ENCODE data around the gene SHROOM3. TPM values are rescaled to one million over a fixed set of nuclear protein-coding genes. Genes with fewer than 3 reads are reported as not detected.

Gene SHROOM3
- polyA plus RNA-seq, 1 donor from 2014 or later, result 2.7 TPM

DNA sequence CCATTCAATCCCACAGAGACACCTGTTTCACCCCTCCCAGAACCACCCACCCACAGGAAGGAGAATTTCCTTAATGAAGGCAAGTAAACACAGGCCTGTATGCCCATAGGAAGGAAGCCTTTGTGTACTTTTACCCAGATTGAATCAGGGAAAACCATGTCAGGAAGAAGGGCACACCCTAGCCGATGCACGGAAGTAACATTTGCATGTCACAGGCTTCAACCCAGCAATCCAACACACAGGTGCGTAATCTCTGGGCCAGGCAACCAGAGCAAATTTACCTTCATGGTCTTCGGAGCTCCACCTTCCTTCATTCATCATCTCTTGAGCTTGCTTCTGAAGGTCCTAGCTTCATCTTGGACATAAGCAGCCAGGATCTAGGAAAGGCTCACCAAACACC, 206.3 kb downstream of the SHROOM3 start:
- Histone ChIP-seq H3K36me3 (ENCODE audit: insufficient read depth, low read length) (no peaks in the 10 kb centered on the region), H3K9ac (ENCODE audit: low read length) (no peak overlapping the region), H3K9me2 (ENCODE audit: insufficient read depth, low read length) (no peaks in the 10 kb centered on the region), H3K9me3 (ENCODE audit: low read length) (no peaks in the 10 kb centered on the region), H3K4me2 (ENCODE audit: low read length) (no peak overlapping the region), H3K27me3 (ENCODE audit: insufficient read depth, low read depth, low read length) (no peaks in the 10 kb centered on the region), H3K79me2 (replicated peaks; ENCODE audit: insufficient read depth, low read length) (no peaks in the 10 kb centered on the region), H3K4me3 (ENCODE audit: low read length) (no peak overlapping the region), H2AFZ (ENCODE audit: low read depth, low read length) (no peak overlapping the region), H3F3A (ENCODE audit: insufficient read depth, low read length, poor library complexity, severe bottlenecking) (no peaks in the 10 kb centered on the region), H4K20me1 (ENCODE audit: insufficient read depth) (no peaks in the 10 kb centered on the region), H3K27ac (ENCODE audit: low read length) (no peak overlapping the region)
- TF ChIP-seq CTCF (IDR thresholded peaks at IDR 0.05; ENCODE audit: poor library complexity, severe bottlenecking) (no peak), TAF1 (IDR thresholded peaks at IDR 0.05; ENCODE audit: low read depth) (no peak), POLR2AphosphoS5 (IDR thresholded peaks at IDR 0.05) (no peak), RAD21 (conservative IDR thresholded peaks at IDR 0.05) (no peak), MXI1 (conservative IDR thresholded peaks at IDR 0.05; ENCODE audit: poor library complexity, severe bottlenecking) (no peak), EP300 (conservative IDR thresholded peaks at IDR 0.05; ENCODE audit: poor library complexity, severe bottlenecking) (no peak), SMC3 (conservative IDR thresholded peaks at IDR 0.05; ENCODE audit: poor library complexity) (no peak), EZH2 (IDR thresholded peaks at IDR 0.05; ENCODE audit: borderline replicate concordance, insufficient read depth, low read length, poor library complexity, severe bottlenecking) (no peak)
- TF ChIP-seq, protein P1, sequence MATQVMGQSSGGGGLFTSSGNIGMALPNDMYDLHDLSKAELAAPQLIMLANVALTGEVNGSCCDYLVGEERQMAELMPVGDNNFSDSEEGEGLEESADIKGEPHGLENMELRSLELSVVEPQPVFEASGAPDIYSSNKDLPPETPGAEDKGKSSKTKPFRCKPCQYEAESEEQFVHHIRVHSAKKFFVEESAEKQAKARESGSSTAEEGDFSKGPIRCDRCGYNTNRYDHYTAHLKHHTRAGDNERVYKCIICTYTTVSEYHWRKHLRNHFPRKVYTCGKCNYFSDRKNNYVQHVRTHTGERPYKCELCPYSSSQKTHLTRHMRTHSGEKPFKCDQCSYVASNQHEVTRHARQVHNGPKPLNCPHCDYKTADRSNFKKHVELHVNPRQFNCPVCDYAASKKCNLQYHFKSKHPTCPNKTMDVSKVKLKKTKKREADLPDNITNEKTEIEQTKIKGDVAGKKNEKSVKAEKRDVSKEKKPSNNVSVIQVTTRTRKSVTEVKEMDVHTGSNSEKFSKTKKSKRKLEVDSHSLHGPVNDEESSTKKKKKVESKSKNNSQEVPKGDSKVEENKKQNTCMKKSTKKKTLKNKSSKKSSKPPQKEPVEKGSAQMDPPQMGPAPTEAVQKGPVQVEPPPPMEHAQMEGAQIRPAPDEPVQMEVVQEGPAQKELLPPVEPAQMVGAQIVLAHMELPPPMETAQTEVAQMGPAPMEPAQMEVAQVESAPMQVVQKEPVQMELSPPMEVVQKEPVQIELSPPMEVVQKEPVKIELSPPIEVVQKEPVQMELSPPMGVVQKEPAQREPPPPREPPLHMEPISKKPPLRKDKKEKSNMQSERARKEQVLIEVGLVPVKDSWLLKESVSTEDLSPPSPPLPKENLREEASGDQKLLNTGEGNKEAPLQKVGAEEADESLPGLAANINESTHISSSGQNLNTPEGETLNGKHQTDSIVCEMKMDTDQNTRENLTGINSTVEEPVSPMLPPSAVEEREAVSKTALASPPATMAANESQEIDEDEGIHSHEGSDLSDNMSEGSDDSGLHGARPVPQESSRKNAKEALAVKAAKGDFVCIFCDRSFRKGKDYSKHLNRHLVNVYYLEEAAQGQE (IDR thresholded peaks at IDR 0.05; ENCODE audit: borderline replicate concordance), result no peak

GRCh38 chr4:76641758-76642157, 206.7 kb downstream of the SHROOM3 start:
- no peaks in the 10 kb centered on the region for H3F3A ChIP-seq (ENCODE audit: insufficient read depth, low read length, poor library complexity, severe bottlenecking)
- no peaks in the 10 kb centered on the region for H3K36me3 ChIP-seq (ENCODE audit: insufficient read depth, low read length)
- H3K79me2 ChIP-seq (replicated peaks; ENCODE audit: insufficient read depth, low read length), result no peaks in the 10 kb centered on the region
- no peak overlapping the region for H2AFZ ChIP-seq (ENCODE audit: low read depth, low read length)
- no peaks in the 10 kb centered on the region for H3K27me3 ChIP-seq (ENCODE audit: insufficient read depth, low read depth, low read length)
- no peaks in the 10 kb centered on the region for H3K9me3 ChIP-seq (ENCODE audit: low read length)
- no peaks in the 10 kb centered on the region for H4K20me1 ChIP-seq (ENCODE audit: insufficient read depth)
- no peak overlapping the region for H3K27ac ChIP-seq (ENCODE audit: low read length)
- H3K9me2 ChIP-seq (ENCODE audit: insufficient read depth, low read length), result no peaks in the 10 kb centered on the region
- no peak overlapping the region for H3K9ac ChIP-seq (ENCODE audit: low read length)
- H3K4me3 ChIP-seq (ENCODE audit: low read length), result no peak overlapping the region
- TF ChIP-seq EP300 (conservative IDR thresholded peaks at IDR 0.05; ENCODE audit: poor library complexity, severe bottlenecking) (no peak), TAF1 (IDR thresholded peaks at IDR 0.05; ENCODE audit: low read depth) (no peak), SMC3 (conservative IDR thresholded peaks at IDR 0.05; ENCODE audit: poor library complexity) (no peak), RAD21 (conservative IDR thresholded peaks at IDR 0.05) (no peak), CTCF (IDR thresholded peaks at IDR 0.05; ENCODE audit: poor library complexity, severe bottlenecking) (no peak), EZH2 (IDR thresholded peaks at IDR 0.05; ENCODE audit: borderline replicate concordance, insufficient read depth, low read length, poor library complexity, severe bottlenecking) (no peak), POLR2AphosphoS5 (IDR thresholded peaks at IDR 0.05) (no peak), MXI1 (conservative IDR thresholded peaks at IDR 0.05; ENCODE audit: poor library complexity, severe bottlenecking) (no peak)
- TF ChIP-seq, protein P1 (IDR thresholded peaks at IDR 0.05; ENCODE audit: borderline replicate concordance), result no peak
- no peak overlapping the region for H3K4me2 ChIP-seq (ENCODE audit: low read length)

Measured in neural cell (in vitro differentiated cells).